ENCODE measurements around the gene MBD5. TPM values are rescaled to one million over a fixed set of nuclear protein-coding genes. Genes with fewer than 3 reads are reported as not detected.

MBD5 gene
- total RNA-seq, 1 experiment from 2014 or later, result 11.4 TPM

DNA sequence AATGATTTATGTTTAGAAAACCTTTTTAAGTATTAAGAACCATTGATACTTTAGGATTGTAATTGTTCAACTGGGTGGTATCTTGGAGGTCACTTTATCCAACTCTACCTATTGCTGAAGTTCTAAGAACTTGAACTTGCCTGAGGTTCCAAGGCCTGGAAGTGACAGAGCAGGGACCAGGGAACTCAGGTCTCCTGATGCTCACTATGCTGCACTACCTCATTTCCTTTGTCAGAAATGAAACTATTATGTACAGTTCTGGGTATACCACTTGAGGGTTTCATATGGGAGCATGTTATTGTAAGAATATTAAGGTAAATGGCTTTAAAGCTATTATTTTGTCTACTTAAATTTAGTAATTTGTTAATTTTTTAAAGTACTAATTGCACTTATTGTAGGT lies 3.0 kb downstream of the MBD5 start:
- DNase-seq (ENCODE audit: low read depth), result no peak

DNA sequence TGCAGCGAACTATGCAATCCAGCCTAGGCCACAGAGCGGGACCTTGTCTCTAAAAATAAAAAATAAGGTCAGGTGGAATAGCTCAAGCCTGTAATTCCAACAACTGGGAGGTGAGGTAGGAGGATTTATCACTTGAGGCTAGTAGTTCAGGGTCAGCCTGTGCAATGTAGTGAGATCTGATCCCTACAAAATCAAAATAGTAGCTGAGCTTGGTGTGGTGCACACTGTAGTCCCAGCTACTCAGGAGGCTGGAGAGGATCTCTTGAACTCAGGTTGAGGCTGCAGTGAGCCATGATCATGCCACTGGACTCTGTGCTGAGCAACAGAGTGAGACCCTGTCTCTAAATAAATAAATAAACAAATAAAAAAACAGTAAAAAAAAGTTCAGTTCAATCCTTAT lies 5.7 kb downstream of the MBD5 start:
- no peak for DNase-seq (ENCODE audit: low read depth)

DNA sequence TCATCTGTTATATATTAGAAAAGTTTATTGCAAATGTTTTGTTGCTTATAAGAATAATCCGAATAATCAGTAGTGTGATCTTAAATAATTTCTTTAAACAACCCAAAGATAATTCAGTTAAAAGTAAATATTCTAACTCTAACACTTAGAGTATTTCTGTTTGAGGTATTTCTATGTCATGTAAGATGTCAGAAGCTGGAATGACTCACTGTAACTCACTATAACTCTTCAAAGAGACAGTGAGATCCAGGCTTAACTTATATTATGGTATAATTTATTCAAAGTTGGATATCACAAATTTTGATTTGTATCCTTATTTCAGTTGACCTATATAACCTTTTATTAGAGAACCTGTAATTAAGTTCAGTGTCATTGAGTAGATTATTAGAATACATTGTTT lies 6.9 kb downstream of the MBD5 start:
- no peak for DNase-seq (ENCODE audit: low read depth)

DNA sequence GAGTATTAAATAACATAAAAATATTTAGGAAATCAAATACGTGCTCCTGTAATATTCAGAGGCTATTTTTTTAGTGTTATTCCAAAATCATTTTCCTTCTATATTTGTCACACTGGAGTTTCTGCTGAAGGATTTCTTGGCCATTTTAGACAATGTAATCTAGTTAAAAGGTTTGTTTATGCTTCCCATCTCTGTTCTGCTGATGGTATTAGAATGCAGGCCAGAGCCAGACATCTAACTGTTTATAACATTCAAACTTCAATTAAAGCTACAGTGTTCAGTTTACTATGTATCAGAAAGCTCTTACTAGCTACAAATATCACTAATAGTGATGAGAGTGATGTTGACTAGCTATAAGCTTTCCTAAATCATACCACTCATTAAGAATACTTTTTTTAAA lies 7.9 kb downstream of the MBD5 start:
- no peak for DNase-seq (ENCODE audit: low read depth)

DNA sequence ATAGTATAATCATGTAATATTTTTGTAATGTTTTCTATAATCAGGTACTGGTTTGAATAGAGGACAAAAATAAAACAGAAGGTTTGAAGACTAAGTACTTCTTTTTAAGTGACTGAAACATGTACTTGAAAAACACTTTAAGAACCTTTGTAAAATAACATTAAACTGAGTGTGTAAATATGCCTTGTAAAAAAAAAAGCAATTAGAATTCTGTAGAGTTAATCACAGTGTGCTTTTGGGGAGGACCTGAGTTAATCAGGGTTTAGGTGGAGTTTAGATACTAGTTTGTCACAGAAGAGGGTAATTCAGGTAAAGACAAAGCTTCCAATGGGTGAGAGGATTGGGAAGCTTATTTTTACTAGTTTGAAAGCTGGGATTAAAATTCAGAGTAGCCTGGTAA lies 10.3 kb downstream of the MBD5 start:
- no peak for DNase-seq (ENCODE audit: low read depth)

DNA sequence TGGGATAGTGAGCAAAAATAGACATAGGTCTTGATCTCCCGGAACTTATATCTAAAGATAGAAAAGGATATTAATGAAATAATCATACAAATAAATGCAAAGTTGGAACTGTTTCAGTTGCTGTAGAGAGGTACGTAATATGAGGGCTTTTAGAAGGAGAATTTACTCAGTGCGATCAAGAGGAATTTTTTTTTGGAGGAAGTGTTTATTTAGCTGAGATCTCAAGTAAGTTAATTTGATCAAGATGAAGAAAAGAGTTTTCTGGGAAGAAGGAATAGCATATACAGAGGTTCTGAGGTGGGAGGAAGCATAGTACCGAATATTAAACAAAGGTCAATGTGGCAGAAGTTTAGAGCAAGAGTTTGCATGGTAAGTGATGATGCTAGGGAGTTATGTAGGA lies 11.3 kb downstream of the MBD5 start:
- no peak for DNase-seq (ENCODE audit: low read depth)

DNA sequence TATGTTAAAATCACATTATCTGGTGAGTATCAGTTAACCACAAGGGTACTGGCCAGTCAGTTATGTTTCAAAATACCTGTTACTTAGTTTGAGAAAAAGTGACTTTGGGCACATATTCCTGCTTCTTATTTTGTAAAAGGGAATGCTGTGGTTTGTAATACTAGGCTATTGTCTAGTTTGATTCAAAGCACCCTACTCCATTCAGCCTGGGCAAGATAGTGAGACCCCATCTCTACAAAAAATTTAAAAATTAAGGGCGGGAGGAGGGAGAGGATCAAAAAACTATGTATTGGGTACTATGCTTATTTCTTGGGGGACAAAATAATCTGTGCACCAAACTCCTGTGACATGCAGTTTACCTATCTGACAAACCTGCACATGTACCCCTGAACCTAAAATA lies 18.9 kb downstream of the MBD5 start:
- no peak for DNase-seq (ENCODE audit: low read depth)

DNA sequence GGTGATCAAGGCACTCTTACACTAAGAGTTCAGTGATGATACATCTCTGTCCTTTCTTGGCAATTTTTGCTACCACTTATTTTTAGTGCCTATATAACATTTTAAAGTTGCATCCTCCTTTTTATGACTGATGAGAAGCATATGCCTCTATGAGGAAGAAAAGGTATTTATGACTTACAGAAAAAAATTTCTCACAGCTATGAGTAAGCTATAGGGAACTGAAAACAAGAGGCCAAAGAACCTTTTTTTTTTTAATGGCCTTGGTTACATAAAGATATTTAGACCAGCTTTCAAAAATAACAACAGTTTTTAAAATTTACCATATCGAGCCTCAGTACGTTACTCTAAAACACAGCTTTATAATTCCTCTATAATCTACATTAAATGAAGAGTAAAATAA lies 21.3 kb downstream of the MBD5 start:
- DNase-seq (ENCODE audit: low read depth), result no peak

DNA sequence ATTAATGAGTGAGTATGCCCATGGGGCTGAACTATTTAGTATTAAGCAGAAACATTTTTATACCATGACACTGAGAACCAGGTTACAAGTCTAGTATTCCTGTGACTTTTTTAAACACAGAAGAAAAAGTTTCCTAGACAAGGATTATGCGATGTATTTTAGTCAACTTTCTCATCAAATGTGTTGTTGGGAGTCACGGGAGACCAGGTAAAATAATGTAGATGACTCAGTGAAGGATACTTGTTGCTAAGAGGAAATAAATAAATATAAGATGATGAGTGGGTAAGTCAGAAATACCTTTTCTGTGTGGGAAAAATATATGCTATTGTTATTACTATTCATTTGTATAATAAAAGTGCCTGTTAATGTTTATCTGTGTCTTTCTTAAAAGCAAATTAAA lies 23.4 kb downstream of the MBD5 start:
- DNase-seq (ENCODE audit: low read depth), result peak; percentile 37

DNA sequence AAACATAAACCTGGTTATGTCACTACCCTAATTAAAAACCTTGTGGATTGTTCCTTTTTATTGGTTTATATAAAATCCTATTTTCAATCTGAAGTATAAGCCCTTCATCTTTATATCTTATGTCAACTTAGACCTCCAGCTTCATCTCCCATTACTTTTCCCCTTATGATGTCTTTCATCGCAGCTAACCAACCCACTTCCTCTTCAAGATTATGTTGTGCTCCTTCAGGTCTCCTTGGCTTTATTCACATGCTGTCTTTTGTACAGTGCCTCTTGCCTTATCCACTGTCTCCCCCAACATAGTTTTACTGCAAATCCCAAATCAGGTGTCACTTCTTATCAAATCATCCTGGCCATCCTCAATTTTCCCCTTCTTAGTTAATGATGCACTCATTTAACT lies 25.9 kb downstream of the MBD5 start:
- DNase-seq (ENCODE audit: low read depth), result no peak

DNA sequence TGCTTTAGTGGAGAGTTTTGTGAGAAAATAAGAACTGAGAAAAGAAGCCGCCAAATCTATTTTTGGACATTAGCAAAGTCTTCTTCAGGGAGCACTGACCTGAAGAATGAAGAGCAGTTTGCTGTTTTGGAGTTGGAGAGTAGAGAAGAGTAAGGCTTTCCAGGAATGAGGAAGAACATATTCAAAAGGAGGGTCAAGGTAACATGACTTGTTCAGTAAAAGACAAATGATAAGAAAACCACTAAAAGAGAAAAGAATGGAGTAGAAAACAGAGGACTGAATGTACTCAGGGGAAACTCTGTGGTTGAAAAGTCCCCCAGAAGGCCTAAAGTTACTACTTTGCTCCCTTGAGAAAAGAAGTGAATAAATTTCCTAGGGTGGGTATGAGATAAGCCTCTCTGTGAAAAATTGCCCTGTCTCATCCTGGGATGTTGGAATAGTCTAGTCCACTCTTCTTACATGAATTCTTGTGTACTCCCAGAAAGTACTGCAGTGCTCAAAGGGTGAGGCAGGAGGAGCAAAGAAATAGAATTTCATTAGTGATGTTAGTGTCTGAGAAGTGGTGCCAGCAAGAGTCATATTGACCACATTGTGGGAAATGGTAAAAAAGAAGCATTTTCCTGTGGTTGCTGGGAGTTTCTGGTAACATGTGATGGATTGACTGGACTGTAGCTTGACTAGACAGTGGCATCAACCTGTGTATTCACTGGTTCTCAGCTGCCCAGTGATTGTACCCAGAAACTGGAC lies 27.8 kb downstream of the MBD5 start:
- peak; percentile 41 for DNase-seq (ENCODE audit: low read depth)

DNA sequence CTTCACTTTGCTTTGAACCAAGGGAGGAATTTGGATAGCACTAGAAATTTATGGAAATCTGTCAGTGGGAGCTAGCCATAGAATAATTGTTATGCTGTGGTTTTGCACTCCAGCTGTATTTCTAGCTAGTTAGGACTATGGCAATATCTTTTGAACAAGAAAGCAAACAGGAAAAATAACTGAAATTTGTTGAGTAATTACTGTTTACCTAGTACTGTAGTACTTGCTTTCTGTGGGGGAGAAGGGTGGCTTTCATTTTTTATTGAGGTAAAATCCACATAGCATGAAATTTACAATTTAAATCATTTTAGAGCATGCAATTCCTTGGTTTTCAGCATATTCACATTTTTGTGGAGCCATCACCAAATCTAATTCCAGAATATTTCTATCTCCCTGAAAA lies 28.4 kb downstream of the MBD5 start:
- DNase-seq (ENCODE audit: low read depth), result no peak

DNA sequence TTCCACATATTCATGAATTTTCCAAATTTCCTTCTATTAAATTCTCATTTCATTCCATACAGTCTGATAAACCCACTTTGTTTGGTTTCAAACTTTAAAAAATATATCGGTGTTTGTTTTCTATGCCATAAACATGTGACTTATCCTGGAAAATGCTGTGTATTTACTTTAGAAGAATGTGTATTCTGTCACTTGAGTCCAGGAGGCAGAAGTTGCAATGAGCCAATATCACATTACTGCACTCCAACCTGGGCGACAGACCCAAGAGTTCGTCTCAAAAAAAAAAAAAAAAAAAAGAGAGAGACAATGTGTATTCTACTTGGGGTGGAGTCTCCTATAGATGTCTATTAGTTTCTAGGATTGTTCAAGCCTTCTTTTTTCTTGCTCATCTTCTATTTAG lies 31.8 kb downstream of the MBD5 start:
- no peak for DNase-seq (ENCODE audit: low read depth)

DNA sequence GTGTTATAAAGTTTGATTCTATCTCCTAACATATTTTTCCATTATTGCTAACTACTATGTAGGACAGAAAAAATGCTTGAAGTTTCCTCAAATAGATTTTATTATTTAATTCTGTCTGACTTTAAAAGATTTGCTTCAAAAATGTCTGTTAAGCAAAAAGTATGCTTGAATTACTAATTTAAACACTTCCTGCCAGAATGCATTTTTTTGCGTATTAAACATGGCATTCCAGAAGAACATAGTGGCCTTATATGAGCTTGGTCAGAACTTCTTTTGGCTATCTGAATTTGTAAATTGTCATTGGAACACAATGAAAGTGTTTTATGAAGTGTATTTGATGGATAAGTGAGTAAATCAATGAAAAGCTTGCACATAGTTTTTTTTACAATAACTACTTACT lies 37.8 kb downstream of the MBD5 start:
- DNase-seq (ENCODE audit: low read depth), result no peak

DNA sequence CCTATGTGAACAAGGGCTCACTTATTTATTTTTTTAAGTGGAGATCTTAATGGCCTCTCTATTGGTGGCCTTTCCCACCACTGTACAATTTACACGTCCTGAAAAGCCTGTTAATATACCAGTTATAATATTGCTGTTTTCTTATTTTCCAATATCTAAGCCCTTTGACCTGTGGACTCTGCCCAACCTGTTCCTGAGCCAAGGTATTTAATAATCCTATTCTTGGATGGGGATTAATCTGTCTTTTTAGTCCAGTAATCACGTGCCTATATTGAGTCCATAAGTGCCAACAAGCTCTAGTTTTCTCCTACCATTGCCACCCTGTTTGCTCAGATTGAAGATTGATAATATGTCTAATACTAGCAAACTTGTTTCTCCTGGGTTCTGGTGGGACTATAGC lies 42.7 kb downstream of the MBD5 start:
- DNase-seq (ENCODE audit: low read depth), result no peak

DNA sequence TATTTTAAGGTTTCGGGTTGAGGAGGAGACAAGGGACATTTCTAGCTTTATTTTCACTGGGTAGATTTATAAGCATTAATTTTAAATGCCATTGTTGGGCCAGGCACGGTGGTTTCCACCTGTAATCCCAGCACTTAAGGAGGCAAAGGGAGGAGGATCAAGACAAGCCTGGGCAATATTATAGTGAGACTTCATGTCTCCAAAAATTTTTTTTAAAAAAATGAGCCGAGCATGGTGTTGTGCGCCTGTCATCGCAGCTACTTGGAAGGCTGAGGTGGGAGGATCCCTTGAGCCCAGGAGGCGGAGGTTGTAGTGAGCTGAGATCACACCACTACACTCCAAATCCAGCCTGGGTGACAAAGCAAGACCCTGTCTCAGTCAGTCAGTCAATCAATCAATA lies 45.0 kb downstream of the MBD5 start:
- DNase-seq (ENCODE audit: low read depth), result no peak

DNA sequence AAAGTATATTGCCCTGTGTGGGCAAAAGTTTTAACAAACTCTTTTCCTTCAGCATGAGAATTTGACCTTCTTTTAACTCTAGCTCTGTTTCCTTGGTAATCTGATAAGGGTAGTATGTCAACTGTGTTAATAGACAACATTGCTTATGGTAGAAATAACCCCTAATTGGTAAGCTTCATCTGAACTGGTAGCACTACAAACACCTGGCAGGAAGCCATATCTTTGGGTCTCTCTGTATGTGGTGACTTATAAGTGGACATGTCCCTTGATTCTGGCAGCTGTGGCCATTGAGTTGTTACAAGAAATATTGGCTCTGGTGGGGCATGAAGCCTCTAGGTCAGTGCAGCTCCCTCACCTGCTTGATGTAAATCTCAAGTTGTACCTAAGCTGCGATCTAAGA lies 46.9 kb downstream of the MBD5 start:
- DNase-seq (ENCODE audit: low read depth), result no peak

DNA sequence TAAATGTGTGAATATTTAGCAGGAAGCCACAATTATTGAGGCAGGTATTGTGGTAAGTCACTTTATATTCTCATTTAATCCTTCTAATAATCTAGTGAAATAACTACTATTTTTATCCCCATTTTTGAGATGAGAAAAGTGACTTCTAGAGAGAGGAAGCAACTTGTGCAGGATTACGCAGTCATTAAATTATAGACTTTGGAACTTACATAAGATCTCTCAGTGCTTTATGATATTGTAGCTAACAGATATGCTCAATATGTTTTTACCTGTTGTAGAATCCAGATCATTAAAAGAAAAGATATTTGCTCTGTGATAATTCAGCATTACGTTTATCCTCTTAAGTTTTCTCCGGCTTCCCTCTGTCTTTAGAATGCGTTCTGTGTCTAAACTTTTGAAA lies 50.5 kb downstream of the MBD5 start:
- DNase-seq (ENCODE audit: low read depth), result no peak

DNA sequence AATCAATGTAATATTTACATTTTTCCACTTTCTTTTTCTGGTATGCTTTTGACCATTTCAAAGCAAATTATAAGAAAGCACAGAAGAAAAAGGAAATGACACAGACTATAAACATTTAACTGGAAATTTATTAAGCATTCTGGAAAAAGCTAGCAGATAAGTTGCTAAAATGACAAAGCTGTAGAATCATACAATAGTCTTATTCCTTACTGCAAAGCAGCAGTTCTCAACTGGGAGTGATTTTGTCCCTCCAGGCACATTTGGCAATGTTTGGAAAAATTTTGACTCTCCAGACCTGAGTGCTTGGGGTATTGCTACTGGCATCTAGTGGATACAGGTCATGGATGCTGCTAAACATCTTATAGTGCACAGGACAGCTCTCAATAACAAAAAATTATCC lies 75.1 kb downstream of the MBD5 start:
- peak; percentile 33 for DNase-seq (ENCODE audit: low read depth)

DNA sequence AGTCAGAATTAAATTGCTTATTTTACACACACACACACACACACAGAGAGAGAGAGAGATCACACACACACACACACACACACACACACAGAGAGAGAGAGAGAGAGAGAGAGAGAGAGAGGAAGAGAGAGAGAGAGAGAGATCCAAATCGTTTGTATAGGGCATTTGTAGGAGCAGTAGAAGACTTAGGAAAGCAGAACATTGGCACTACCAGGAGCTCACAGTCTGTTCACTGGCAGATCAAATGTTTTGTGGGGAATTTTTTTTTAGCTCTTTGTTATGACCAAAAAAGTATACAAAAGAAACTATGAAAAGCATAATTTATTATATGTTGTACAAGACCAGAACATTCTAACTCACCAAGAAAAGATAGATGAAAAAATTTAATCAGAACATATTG lies 81.8 kb downstream of the MBD5 start:
- no peak for DNase-seq (ENCODE audit: low read depth)

DNA sequence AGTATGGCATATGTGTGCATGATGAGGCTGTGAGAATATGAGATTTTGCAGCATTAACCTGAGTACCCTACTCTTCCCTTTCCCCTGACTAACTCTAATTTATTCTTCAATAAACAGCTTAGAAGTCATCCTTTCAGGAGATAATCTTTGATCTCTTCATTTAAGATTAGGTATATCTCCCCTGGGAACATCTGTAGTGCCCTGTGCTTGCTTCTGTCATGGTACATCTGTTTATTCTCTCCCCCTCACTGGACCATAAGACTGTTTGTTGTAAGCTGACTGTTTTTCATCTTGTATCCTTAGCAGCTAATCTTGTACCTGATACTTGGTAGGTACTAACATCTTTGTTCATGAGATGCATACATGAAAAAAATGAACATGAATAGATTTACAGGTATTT lies 83.1 kb downstream of the MBD5 start:
- no peak for DNase-seq (ENCODE audit: low read depth)

DNA sequence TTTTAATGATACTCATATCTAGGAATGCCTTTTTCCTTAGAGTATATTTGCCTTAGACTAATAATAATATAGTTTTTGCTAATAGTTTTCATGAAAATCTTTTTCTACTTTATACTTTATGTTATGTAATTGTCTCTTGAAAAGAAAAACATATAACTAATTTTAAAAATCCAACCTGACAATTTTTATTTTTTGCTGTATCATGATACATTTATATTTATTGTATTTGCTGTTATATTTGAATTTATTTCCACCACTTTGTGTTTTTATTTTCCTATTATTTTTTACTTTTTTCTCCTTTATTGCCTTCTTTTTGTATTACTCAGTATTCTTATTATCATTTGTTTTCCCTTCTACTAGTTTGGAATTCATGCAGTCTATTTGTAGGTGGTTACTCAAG lies 85.4 kb downstream of the MBD5 start:
- DNase-seq (ENCODE audit: low read depth), result no peak

DNA sequence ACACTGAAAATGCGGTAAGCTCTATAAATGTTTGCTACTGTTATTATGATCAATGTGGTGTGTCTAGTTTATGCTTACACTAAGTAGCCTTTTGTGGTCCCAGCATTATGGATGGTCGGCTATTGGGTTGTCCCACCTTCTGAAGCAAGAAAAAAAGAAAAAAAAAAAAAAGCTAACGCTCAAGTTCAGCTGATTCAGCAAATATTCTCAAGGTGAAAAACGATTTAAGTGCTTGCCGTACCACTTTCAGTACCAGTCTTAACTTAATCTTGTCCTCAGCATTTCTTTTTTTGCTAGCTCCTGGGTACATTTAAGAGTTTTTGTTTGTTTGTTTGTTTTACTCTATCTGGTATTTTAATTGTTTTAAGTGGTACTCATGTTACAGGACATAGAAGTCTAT lies 87.5 kb downstream of the MBD5 start:
- no peak for DNase-seq (ENCODE audit: low read depth)

DNA sequence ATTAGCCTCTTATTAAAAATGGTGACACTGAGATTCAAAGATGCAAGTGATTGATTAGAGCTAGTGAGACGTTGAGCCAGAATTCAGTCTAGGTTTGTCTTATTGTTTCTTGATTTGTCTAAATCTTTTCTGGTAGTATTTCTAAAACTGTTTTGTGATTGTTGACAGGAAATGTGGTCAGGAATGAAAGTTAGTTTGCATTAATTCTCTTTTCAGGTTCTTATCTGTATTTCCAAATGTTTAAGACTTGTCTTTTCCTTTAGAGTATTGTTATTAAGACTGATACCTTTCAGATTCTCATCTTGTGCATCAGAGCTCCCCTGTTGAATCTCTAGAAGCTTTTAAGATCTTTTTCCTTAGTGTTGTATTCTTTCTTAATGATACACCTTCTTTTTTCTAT lies 89.3 kb downstream of the MBD5 start:
- no peak for DNase-seq (ENCODE audit: low read depth)

DNA sequence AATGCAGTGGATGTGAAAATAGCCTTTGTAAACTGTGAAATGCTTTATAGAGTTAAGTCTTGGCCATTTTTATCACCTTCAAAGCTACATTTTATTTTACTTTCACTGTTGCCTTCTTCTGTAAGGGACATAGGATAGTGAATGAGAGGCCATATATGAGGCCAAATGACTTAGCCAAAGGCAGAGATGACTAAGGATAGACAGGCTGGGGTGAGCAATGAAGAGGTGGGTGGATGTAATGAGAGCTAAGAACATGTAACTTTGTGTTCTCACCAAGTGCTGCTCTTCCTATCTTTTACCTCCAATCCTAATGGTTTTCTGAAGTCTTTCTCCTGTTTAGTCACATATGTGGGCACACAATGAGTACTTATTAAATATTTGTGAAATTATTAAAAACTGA lies 101.9 kb downstream of the MBD5 start:
- DNase-seq (ENCODE audit: low read depth), result peak; percentile 8

All from M059J (cell line).